ENCODE data around the gene NHLH1. TPM values are rescaled to one million over a fixed set of nuclear protein-coding genes. Genes with fewer than 3 reads are reported as not detected.

Gene NHLH1
- total RNA-seq, 2 experiments from 2014 or later: 0.08 TPM; not detected in 1

DNA sequence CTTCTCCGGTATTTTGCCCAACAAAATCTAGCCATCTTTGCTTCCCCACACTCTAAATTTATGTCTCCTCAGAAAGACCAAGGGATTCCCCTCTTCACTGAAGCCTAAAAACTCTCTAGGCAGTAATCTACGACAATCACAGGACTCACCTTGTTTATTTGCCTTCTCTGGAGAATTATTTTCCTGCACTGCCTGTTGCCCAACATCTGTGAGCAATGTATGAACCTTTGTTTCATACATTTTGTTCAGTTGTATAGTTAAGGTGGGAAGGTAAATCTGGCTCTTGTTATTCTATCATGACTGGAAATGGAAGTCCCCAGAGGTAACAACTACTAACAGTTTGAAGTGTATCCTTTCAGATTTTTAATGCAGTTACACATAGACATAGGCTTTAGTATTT, 26.0 kb upstream of the NHLH1 start:
- POLR2A ChIA-PET: no interaction called here
- H3K36me3 ChIP-seq (ENCODE audit: insufficient read depth, low read length): peaks cover 50% of the 10 kb centered on the region
- H3K27ac ChIP-seq (ENCODE audit: low read depth in 1 of 2, low read length in 2 of 2): no peak overlapping the region
- H3K4me3 ChIP-seq (ENCODE audit: low read length): no peak overlapping the region
- no peak for DNase-seq
- intact Hi-C loops (cut with DNase I, micrococcal nuclease): loop anchor here (5.0 to 10.0 kb wide), 4 partner anchors 79 to 814 kb away; partner anchors contain the start of genes DCAF8 (in 1 of the 2), IGSF8 (in 1 of the 2), UFC1 (in 1 of the 2) and USP21 (in 1 of the 2)
- Mint-ChIP-seq H3K4me3 (peak overlapping the region; percentile 75), H3K27ac (peak overlapping the region; percentile 97), H3K9me3 (no peaks in the 10 kb centered on the region), H3K27me3 (no peaks in the 10 kb centered on the region), H3K4me1 (ENCODE audit: low read depth) (peaks cover 69% of the 10 kb centered on the region), H3K36me3 (ENCODE audit: low read depth) (peaks cover 82% of the 10 kb centered on the region)
- no peak for ATAC-seq (ENCODE audit: poor library complexity)
- H3K4me1 ChIP-seq (ENCODE audit: insufficient read depth, low read length): peaks cover 18% of the 10 kb centered on the region
- H3K27me3 ChIP-seq (ENCODE audit: control insufficient read depth in 1 of 2, insufficient read depth in 2 of 2, low read length in 2 of 2): no peaks in the 10 kb centered on the region
- no peaks in the 10 kb centered on the region for H3K9me3 ChIP-seq (ENCODE audit: control insufficient read depth in 1 of 2, insufficient read depth in 1 of 2, low read length in 2 of 2)
- CTCF ChIA-PET: no interaction called here
- TF ChIP-seq, protein P1, sequence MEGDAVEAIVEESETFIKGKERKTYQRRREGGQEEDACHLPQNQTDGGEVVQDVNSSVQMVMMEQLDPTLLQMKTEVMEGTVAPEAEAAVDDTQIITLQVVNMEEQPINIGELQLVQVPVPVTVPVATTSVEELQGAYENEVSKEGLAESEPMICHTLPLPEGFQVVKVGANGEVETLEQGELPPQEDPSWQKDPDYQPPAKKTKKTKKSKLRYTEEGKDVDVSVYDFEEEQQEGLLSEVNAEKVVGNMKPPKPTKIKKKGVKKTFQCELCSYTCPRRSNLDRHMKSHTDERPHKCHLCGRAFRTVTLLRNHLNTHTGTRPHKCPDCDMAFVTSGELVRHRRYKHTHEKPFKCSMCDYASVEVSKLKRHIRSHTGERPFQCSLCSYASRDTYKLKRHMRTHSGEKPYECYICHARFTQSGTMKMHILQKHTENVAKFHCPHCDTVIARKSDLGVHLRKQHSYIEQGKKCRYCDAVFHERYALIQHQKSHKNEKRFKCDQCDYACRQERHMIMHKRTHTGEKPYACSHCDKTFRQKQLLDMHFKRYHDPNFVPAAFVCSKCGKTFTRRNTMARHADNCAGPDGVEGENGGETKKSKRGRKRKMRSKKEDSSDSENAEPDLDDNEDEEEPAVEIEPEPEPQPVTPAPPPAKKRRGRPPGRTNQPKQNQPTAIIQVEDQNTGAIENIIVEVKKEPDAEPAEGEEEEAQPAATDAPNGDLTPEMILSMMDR (IDR thresholded peaks at IDR 0.05): no peak

DNA sequence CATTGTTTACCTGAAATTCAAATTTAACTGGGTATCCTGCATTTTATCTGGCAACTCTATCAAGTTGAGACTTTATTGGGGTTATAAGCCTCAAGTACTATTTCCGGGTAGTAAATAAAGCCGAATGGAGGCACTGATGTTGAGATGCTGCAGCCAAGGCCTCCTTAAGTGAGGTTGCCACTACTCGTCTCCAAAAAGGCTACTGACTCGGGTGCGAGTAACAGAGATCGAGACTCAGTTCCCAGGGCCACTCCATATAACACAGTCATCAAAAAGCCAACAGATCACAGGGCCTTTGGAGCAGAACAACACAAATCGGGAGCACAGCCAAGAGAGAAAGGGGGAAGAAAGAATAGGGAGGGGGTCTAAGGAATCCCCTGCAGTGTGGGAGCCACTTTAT, 24.3 kb upstream of the NHLH1 start:
- peaks cover 75% of the 10 kb centered on the region for H3K4me1 Mint-ChIP-seq (ENCODE audit: low read depth)
- ChIA-PET CTCF (no interaction called here), POLR2A (interaction anchor here (1.1 kb wide), 1 partner anchor 177 kb away, joined by 3 read pairs; no protein-coding TSS in a partner anchor)
- Histone ChIP-seq H3K9me3 (ENCODE audit: control insufficient read depth in 1 of 2, insufficient read depth in 1 of 2, low read length in 2 of 2) (no peaks in the 10 kb centered on the region), H3K4me3 (ENCODE audit: low read length) (peak overlapping the region; percentile 96), H3K27ac (ENCODE audit: low read depth in 1 of 2, low read length in 2 of 2) (peak overlapping the region; percentile 88 to 94), H3K36me3 (ENCODE audit: insufficient read depth, low read length) (peaks cover 55% of the 10 kb centered on the region), H3K4me1 (ENCODE audit: insufficient read depth, low read length) (peaks cover 18% of the 10 kb centered on the region), H3K27me3 (ENCODE audit: control insufficient read depth in 1 of 2, insufficient read depth in 2 of 2, low read length in 2 of 2) (no peaks in the 10 kb centered on the region)
- peak overlapping the region; percentile 100 for H3K4me3 Mint-ChIP-seq
- peak overlapping the region; percentile 97 for H3K27ac Mint-ChIP-seq
- H3K9me3 Mint-ChIP-seq: no peaks in the 10 kb centered on the region
- no peaks in the 10 kb centered on the region for H3K27me3 Mint-ChIP-seq
- ATAC-seq (ENCODE audit: poor library complexity): peak; percentile 1
- TF ChIP-seq, protein P1 (IDR thresholded peaks at IDR 0.05): no peak
- H3K36me3 Mint-ChIP-seq (ENCODE audit: low read depth): peaks cover 73% of the 10 kb centered on the region
- intact Hi-C loops (cut with DNase I, micrococcal nuclease): loop anchor here (2.0 to 10.0 kb wide), 5 partner anchors 80 to 812 kb away; partner anchors contain the start of genes DCAF8 (in 1 of the 2), IGSF8 (in 1 of the 2), PIGM (in 1 of the 2) and UFC1 (in 1 of the 2)
- peak in 3 of 14 experiments; percentile 20 to 42 (median 42) for DNase-seq

DNA sequence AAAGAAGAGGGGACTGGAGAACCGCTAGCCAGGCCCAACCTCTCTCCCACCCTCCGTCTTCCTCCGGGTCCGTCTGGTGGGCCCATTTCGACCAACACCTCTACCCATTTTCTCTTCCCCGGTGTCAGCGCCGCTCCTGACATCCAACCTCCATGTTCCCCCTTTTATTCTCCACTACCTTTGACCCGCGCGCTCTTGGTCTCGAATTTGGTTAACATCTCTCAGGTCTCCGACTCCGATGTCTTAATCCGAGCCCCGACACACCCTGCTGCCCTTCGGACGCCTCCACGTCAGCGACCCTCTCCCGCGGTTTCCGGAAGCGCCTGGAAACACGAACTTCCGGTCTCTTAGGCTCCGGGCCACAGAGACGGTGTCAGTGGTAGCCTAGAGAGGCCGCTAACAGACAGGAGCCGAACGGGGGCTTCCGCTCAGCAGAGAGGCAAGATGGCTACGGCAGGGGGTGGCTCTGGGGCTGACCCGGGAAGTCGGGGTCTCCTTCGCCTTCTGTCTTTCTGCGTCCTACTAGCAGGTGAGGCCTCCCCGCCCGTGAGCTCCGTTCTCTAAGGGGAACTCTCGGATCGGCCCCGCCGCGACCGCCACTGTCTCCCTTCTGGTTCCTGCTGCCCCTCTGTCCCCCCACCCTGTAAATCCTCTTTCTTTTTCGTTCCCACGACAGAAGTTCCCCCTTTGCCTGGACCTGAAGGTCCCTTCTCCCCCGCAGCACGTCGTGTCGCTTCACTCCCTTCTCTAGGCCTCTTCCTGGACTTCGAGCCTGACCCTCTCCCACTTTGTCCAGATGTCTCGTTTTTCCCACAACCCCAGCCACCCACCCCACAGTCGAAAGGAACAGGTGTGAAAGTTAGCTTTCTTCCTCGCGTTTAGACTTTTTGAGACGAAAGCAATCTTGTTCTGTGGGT, 23.7 kb upstream of the NHLH1 start, which contains the start of the genes COPA and NCSTN:
COPA (minus strand) TSS at position 298 of the 917 bp plus-strand sequence; CDS start at position 218, 80 bp downstream.
NCSTN (plus strand) TSS at position 431 of the 917 bp plus-strand sequence; CDS start at position 445, 14 bp downstream.
- no peaks in the 10 kb centered on the region for H3K27me3 Mint-ChIP-seq
- ATAC-seq (ENCODE audit: poor library complexity): peak; percentile 98
- ChIA-PET CTCF (interaction anchor here (1.0 kb wide), 1 partner anchor 39 kb away, joined by 3 read pairs; no protein-coding TSS in a partner anchor), POLR2A (interaction anchor here (0.6 to 1.3 kb wide), 6 partner anchors 81 to 510 kb away, joined by 3 to 6 read pairs (median 4); partner anchors contain the start of genes DCAF8 and IGSF8)
- Histone ChIP-seq H3K4me1 (ENCODE audit: insufficient read depth, low read length) (peaks cover 18% of the 10 kb centered on the region), H3K27ac (ENCODE audit: low read depth in 1 of 2, low read length in 2 of 2) (peak within 1 kb of the TSS; percentile 88 to 94), H3K9me3 (ENCODE audit: control insufficient read depth in 1 of 2, insufficient read depth in 1 of 2, low read length in 2 of 2) (no peaks in the 10 kb centered on the region), H3K36me3 (ENCODE audit: insufficient read depth, low read length) (peaks cover 55% of the 10 kb centered on the region), H3K4me3 (ENCODE audit: low read length) (peak within 1 kb of the TSS; percentile 96), H3K27me3 (ENCODE audit: control insufficient read depth in 1 of 2, insufficient read depth in 2 of 2, low read length in 2 of 2) (no peaks in the 10 kb centered on the region)
- peak within 1 kb of the TSS; percentile 100 for H3K4me3 Mint-ChIP-seq
- intact Hi-C loops (cut with DNase I, micrococcal nuclease): loop anchor here (1.0 to 10.0 kb wide), 6 partner anchors 81 to 812 kb away; partner anchors contain the start of genes DCAF8 (in 1 of the 2), IGSF8 (in 1 of the 2), PIGM (in 1 of the 2) and UFC1 (in 1 of the 2)
- DNase-seq: peak; percentile 79 to 96 (median 84)
- TF ChIP-seq, protein P1 (IDR thresholded peaks at IDR 0.05): no peak
- peaks cover 72% of the 10 kb centered on the region for H3K36me3 Mint-ChIP-seq (ENCODE audit: low read depth)
- H3K27ac Mint-ChIP-seq: peak within 1 kb of the TSS; percentile 97
- H3K4me1 Mint-ChIP-seq (ENCODE audit: low read depth): peaks cover 69% of the 10 kb centered on the region
- H3K9me3 Mint-ChIP-seq: no peaks in the 10 kb centered on the region

All from CD4-positive, alpha-beta T cell (primary cell).